Fibroblast of the aortic adventitia (primary cell): ENCODE data around the gene PIGU. TPM values are rescaled to one million over a fixed set of nuclear protein-coding genes. Genes with fewer than 3 reads are reported as not detected.

ENCODE experiments used
- DNase-seq: peaks from one replicate; pipeline ENCODE4 v3.0.0-alpha.2; 2010; ENCODE audit warnings: low read depth
- H3K4me3 ChIP-seq: 2 replicates; pipeline ENCODE4 v1.5.1; 2011; ENCODE audit warnings: low read depth, mild to moderate bottlenecking, control low read depth, low read length, moderate library complexity
- CTCF ChIP-seq: IDR thresholded peaks from 2 replicates; pipeline ENCODE4 v1.5.1; 2011; ENCODE audit warnings: mild to moderate bottlenecking, low read length, control low read depth, inconsistent platforms; ENCODE audit not compliant: insufficient read depth
- total RNA-seq: library from RNA; depleted of rRNA; stranded (reverse); fragments of >200 nt; gene quantifications from 2 replicates; pipeline ENCODE4 v1.2.3, GENCODE V29; 2012; ENCODE audit warnings: low replicate concordance

PIGU gene
- total RNA-seq, 1 donor: 21.1 TPM

GRCh38 chr20:34562641-34563040, 114.3 kb downstream of the PIGU start:
- DNase-seq: no peak
- no peak overlapping the region for H3K4me3 ChIP-seq

GRCh38 chr20:34561661-34562060, 115.2 kb downstream of the PIGU start:
- no peak for DNase-seq
- TF ChIP-seq CTCF: no peak
- no peak overlapping the region for H3K4me3 ChIP-seq

More at GRCh38 chr20:34562641-34563040, 114.3 kb downstream of the PIGU start:
- peak; percentile 55 for TF ChIP-seq CTCF

GRCh38 chr20:34560614-34561013, 116.3 kb downstream of the PIGU start:
- no peak overlapping the region for H3K4me3 ChIP-seq
- no peak for TF ChIP-seq CTCF
- DNase-seq: no peak

GRCh38 chr20:34560141-34560523, 116.8 kb downstream of the PIGU start:
- no peak for DNase-seq
- TF ChIP-seq CTCF: no peak
- no peak overlapping the region for H3K4me3 ChIP-seq

GRCh38 chr20:34559311-34560140, 117.4 kb downstream of the PIGU start:
- H3K4me3 ChIP-seq: peak overlapping the region; percentile 76
- DNase-seq: no peak
- TF ChIP-seq CTCF: no peak

- peak; percentile 93 for DNase-seq
- no peak for TF ChIP-seq CTCF
- H3K4me3 ChIP-seq: peak within 1 kb of the TSS; percentile 76
These were observed 118.3 kb downstream of the PIGU start, which contains the start of gene MAP1LC3A for GRCh38 chr20:34558320-34559218. TSS of gene MAP1LC3A (plus strand) at chr20:34558718. CDS start at chr20:34558869, 151 bp downstream.
